ENCODE data around the gene RNF44.
A peak's percentile ranks its signal among the peaks of the same experiment; 100 is the strongest.
"Not testable (repeated sequence)": the region's sequence is repeated elsewhere in the genome, so short reads cannot be mapped to it uniquely, and the experiment has no call there.

Gene RNF44

GRCh38 chr5:176552332-176552869, 15.2 kb upstream of the RNF44 start:
- no peak for DNase-seq (ENCODE audit: low spot score)

GRCh38 chr5:176550937-176551336, 13.7 kb upstream of the RNF44 start:
- not testable (repeated sequence) for DNase-seq (ENCODE audit: low spot score)

GRCh38 chr5:176550275-176550831, 13.2 kb upstream of the RNF44 start:
- DNase-seq (ENCODE audit: low spot score), result no peak

- no peak for DNase-seq (ENCODE audit: low spot score)
Observed at GRCh38 chr5:176549871-176550270, 12.7 kb upstream of the RNF44 start.

GRCh38 chr5:176548967-176549444, 11.8 kb upstream of the RNF44 start, which contains the start of gene CDHR2:
Gene CDHR2 (plus strand): TSS chr5:176549342. CDS start chr5:176565353, 16,011 bp downstream.
- no peak for DNase-seq (ENCODE audit: low spot score)

- DNase-seq (ENCODE audit: low spot score), result peak; percentile 24
Observed at GRCh38 chr5:176547802-176548201, 10.6 kb upstream of the RNF44 start.

- no peak for DNase-seq (ENCODE audit: low spot score)
Observed at GRCh38 chr5:176545737-176546509, 8.7 kb upstream of the RNF44 start.

GRCh38 chr5:176545388-176545736, 8.2 kb upstream of the RNF44 start:
- no peak for DNase-seq (ENCODE audit: low spot score)

- peak; percentile 74 for DNase-seq (ENCODE audit: low spot score)
Observed at GRCh38 chr5:176543428-176544182, 6.4 kb upstream of the RNF44 start.

GRCh38 chr5:176542596-176543427, 5.6 kb upstream of the RNF44 start:
- DNase-seq (ENCODE audit: low spot score), result no peak

- peak; percentile 66 for DNase-seq (ENCODE audit: low spot score)
Observed at GRCh38 chr5:176542135-176542595, 5.0 kb upstream of the RNF44 start.

GRCh38 chr5:176541338-176542134, 4.3 kb upstream of the RNF44 start:
- DNase-seq (ENCODE audit: low spot score), result peak; percentile 86

- DNase-seq (ENCODE audit: low spot score), result no peak
Observed at GRCh38 chr5:176540956-176541337, 3.7 kb upstream of the RNF44 start.

- DNase-seq (ENCODE audit: low spot score), result no peak
Observed at GRCh38 chr5:176540476-176540899, 3.3 kb upstream of the RNF44 start.

- DNase-seq (ENCODE audit: low spot score), result no peak
Observed at GRCh38 chr5:176538989-176539384, 1.8 kb upstream of the RNF44 start.

- no peak for DNase-seq (ENCODE audit: low spot score)
Observed at GRCh38 chr5:176538230-176538988, 1.2 kb upstream of the RNF44 start.

- peak; percentile 99 for DNase-seq (ENCODE audit: low spot score)
Observed at GRCh38 chr5:176537554-176538229, 490 bp upstream of the RNF44 start.

- DNase-seq (ENCODE audit: low spot score), result peak; percentile 85
Observed at GRCh38 chr5:176536132-176536901, 885 bp downstream of the RNF44 start.
